Mesendoderm (in vitro differentiated cells): Measurements from ENCODE around the gene MFSD8. TPM values are rescaled to one million over a fixed set of nuclear protein-coding genes. Genes with fewer than 3 reads are reported as not detected.
"Not testable (repeated sequence)": the region's sequence is repeated elsewhere in the genome, so short reads cannot be mapped to it uniquely, and the experiment has no call there.

ENCODE experiments used
- DNase-seq: peaks from one replicate; pipeline ENCODE4 v3.0.0; 2013
- H2AK5ac ChIP-seq: 2 replicates; pipeline ENCODE4 v1.6.1; 2013; ENCODE audit warnings: low read length, inconsistent platforms
- H2BK120ac ChIP-seq: 2 replicates; pipeline ENCODE4 v1.6.1; 2013; ENCODE audit warnings: low read depth, mild to moderate bottlenecking, low read length, moderate library complexity, mixed read lengths
- H2BK15ac ChIP-seq: replicated peaks from 2 replicates; pipeline ENCODE4 v1.6.1; 2013; ENCODE audit warnings: low read depth, mild to moderate bottlenecking, moderate library complexity
- H2BK5ac ChIP-seq: 2 replicates; pipeline ENCODE4 v1.6.1; 2013; ENCODE audit warnings: low read length, inconsistent platforms
- H3K18ac ChIP-seq: 2 replicates; pipeline ENCODE4 v1.6.1; 2013; ENCODE audit warnings: mild to moderate bottlenecking, low read length, mixed read lengths
- H3K23ac ChIP-seq: one replicate; pipeline ENCODE4 v1.6.1; 2013; ENCODE audit warnings: low read length
- H3K27ac ChIP-seq: 2 replicates; pipeline ENCODE4 v1.5.1; 2013; ENCODE audit warnings: low read depth, mild to moderate bottlenecking, inconsistent platforms, low read length, moderate library complexity
- H3K27me3 ChIP-seq: 2 replicates; pipeline ENCODE4 v1.6.1; 2013; ENCODE audit warnings: low read length, control low read depth, mild to moderate bottlenecking, inconsistent platforms; ENCODE audit not compliant: insufficient read depth, poor library complexity
- H3K36me3 ChIP-seq: 2 replicates; pipeline ENCODE4 v1.6.1; 2013; ENCODE audit warnings: low read length, inconsistent platforms; ENCODE audit not compliant: control insufficient read depth, insufficient read depth
- H3K4ac ChIP-seq: one replicate; pipeline ENCODE4 v1.6.1; 2013; ENCODE audit warnings: low read depth, mild to moderate bottlenecking, low read length, moderate library complexity
- H3K4me1 ChIP-seq: 2 replicates; pipeline ENCODE4 v1.6.1; 2013; ENCODE audit warnings: low read depth, low read length, inconsistent platforms; ENCODE audit not compliant: control insufficient read depth
- H3K4me2 ChIP-seq: 2 replicates; pipeline ENCODE4 v1.6.1; 2013; ENCODE audit warnings: low read length
- H3K4me3 ChIP-seq: 2 replicates; pipeline ENCODE4 v1.5.1; 2013; ENCODE audit warnings: mild to moderate bottlenecking, low read length
- H3K56ac ChIP-seq: one replicate; pipeline ENCODE4 v1.6.1; 2013; ENCODE audit warnings: low read length
- H3K79me1 ChIP-seq: 2 replicates; pipeline ENCODE4 v1.6.1; 2013; ENCODE audit warnings: low read length, inconsistent platforms
- H3K79me2 ChIP-seq: 2 replicates; pipeline ENCODE4 v1.6.1; 2013; ENCODE audit warnings: mild to moderate bottlenecking, low read length; ENCODE audit not compliant: control insufficient read depth, insufficient read depth
- H3K9ac ChIP-seq: 2 replicates; pipeline ENCODE4 v1.6.1; 2013; ENCODE audit warnings: low read length, inconsistent platforms
- H4K5ac ChIP-seq: one replicate; pipeline ENCODE4 v1.6.1; 2013; ENCODE audit warnings: low read length
- H4K8ac ChIP-seq: one replicate; pipeline ENCODE4 v1.6.1; 2013; ENCODE audit warnings: low read depth, mild to moderate bottlenecking, control low read depth, low read length, moderate library complexity
- WGBS: extraction: QIAGEN DNeasy Blood & Tissue Kit; methylation state at CpG from one replicate; pipeline ENCODE4 v1.1.7; 2013; ENCODE audit warnings: low lambda C conversion rate, missing lambda C conversion rate; ENCODE audit not compliant: insufficient coverage; ENCODE audit errors: extremely low coverage; 5-methylcytosine and 5-hydroxymethylcytosine counted together
- polyA plus RNA-seq, 2 experiments: library from polyadenylated mRNA; stranded (reverse); fragments of 200-250 nt; gene quantifications; one replicate each; pipeline ENCODE4 v1.2.3, GENCODE V29; 2013

MFSD8 gene
- 9.3 TPM for polyA plus RNA-seq (2013, experiment 1 of 2)
- polyA plus RNA-seq (2013, experiment 2 of 2): 10.2 TPM

GRCh38 chr4:127965062-127965802 lies at the start of gene MFSD8, which contains the start of gene ABHD18:
TSS of gene MFSD8 (minus strand) at chr4:127965173. CDS start at chr4:127965133, 40 bp downstream.
TSS of gene ABHD18 (plus strand) at chr4:127965406. CDS start at chr4:127982956, 17,550 bp downstream.
- Histone ChIP-seq H2AK5ac (no peak within 1 kb of the TSS), H3K9ac (peak within 1 kb of the TSS; percentile 96), H3K79me2 (peaks cover 4% of the 10 kb centered on the region), H4K5ac (no peak within 1 kb of the TSS), H3K27ac (peak within 1 kb of the TSS; percentile 85), H3K23ac (no peak within 1 kb of the TSS), H4K8ac (no peak within 1 kb of the TSS), H3K27me3 (no peaks in the 10 kb centered on the region), H2BK15ac (no peak within 1 kb of the TSS), H3K18ac (peak within 1 kb of the TSS; percentile 51), H3K56ac (peak within 1 kb of the TSS; percentile 97), H2BK5ac (peak within 1 kb of the TSS; percentile 47), H3K4me3 (peak within 1 kb of the TSS; percentile 93), H3K4ac (peak within 1 kb of the TSS; percentile 26), H2BK120ac (no peak within 1 kb of the TSS), H3K36me3 (no peaks in the 10 kb centered on the region), H3K4me1 (no peaks in the 10 kb centered on the region), H3K4me2 (peak within 1 kb of the TSS; percentile 79), H3K79me1 (peaks cover 4% of the 10 kb centered on the region)
- WGBS: no CpG with 5 or more reads among the region's 69 CpGs
- DNase-seq: peak; percentile 99

- WGBS: no CpG with 5 or more reads among the region's 3 CpGs
Measured at GRCh38 chr4:128009428-128009827, 44.5 kb upstream of the MFSD8 start.

GRCh38 chr4:128006592-128006991 lies 41.6 kb upstream of the MFSD8 start:
- no peak overlapping the region for H2AK5ac ChIP-seq
- no peaks in the 10 kb centered on the region for H3K36me3 ChIP-seq
- H3K18ac ChIP-seq: no peak overlapping the region
- no peak overlapping the region for H3K4ac ChIP-seq
- H3K79me2 ChIP-seq: no peaks in the 10 kb centered on the region
- no peaks in the 10 kb centered on the region for H3K27me3 ChIP-seq
- no peak overlapping the region for H3K56ac ChIP-seq
- H4K8ac ChIP-seq: no peak overlapping the region
- no peak overlapping the region for H2BK5ac ChIP-seq
- H3K4me3 ChIP-seq: no peak overlapping the region
- no peak overlapping the region for H3K4me2 ChIP-seq
- WGBS: 100% methylated on average over 1 of the region's 5 CpGs
- DNase-seq: no peak
- no peak overlapping the region for H4K5ac ChIP-seq
- no peak overlapping the region for H3K23ac ChIP-seq
- H2BK120ac ChIP-seq: no peak overlapping the region
- H2BK15ac ChIP-seq: no peak overlapping the region
- no peak overlapping the region for H3K9ac ChIP-seq
- no peaks in the 10 kb centered on the region for H3K4me1 ChIP-seq
- H3K79me1 ChIP-seq: no peaks in the 10 kb centered on the region
- no peak overlapping the region for H3K27ac ChIP-seq

More at GRCh38 chr4:128009428-128009827, 44.5 kb upstream of the MFSD8 start:
- H3K79me2 ChIP-seq: no peaks in the 10 kb centered on the region
- H2BK5ac ChIP-seq: no peak overlapping the region
- H3K4ac ChIP-seq: no peak overlapping the region
- no peak overlapping the region for H2BK15ac ChIP-seq
- H3K4me3 ChIP-seq: no peak overlapping the region
- H3K4me2 ChIP-seq: no peak overlapping the region
- no peak overlapping the region for H4K8ac ChIP-seq
- no peak overlapping the region for H3K27ac ChIP-seq
- H3K23ac ChIP-seq: no peak overlapping the region
- H3K79me1 ChIP-seq: no peaks in the 10 kb centered on the region
- DNase-seq: no peak
- no peaks in the 10 kb centered on the region for H3K27me3 ChIP-seq
- H3K56ac ChIP-seq: no peak overlapping the region
- H3K9ac ChIP-seq: no peak overlapping the region
- H4K5ac ChIP-seq: no peak overlapping the region
- no peaks in the 10 kb centered on the region for H3K4me1 ChIP-seq
- H3K18ac ChIP-seq: no peak overlapping the region
- no peaks in the 10 kb centered on the region for H3K36me3 ChIP-seq
- H2AK5ac ChIP-seq: no peak overlapping the region
- H2BK120ac ChIP-seq: no peak overlapping the region

GRCh38 chr4:127997534-127998388 lies 32.8 kb upstream of the MFSD8 start:
- Histone ChIP-seq H3K36me3 (no peaks in the 10 kb centered on the region), H4K5ac (no peak overlapping the region), H3K27me3 (no peaks in the 10 kb centered on the region), H3K9ac (no peak overlapping the region), H2BK120ac (no peak overlapping the region), H3K79me1 (no peaks in the 10 kb centered on the region), H3K4ac (no peak overlapping the region), H3K56ac (no peak overlapping the region), H2AK5ac (no peak overlapping the region), H3K23ac (no peak overlapping the region), H2BK5ac (no peak overlapping the region), H4K8ac (no peak overlapping the region), H3K27ac (no peak overlapping the region), H3K4me2 (no peak overlapping the region), H3K18ac (no peak overlapping the region), H3K79me2 (no peaks in the 10 kb centered on the region), H3K4me3 (no peak overlapping the region), H2BK15ac (no peak overlapping the region), H3K4me1 (no peaks in the 10 kb centered on the region)
- peak; percentile 35 for DNase-seq
- 100% methylated on average over 1 of the region's 8 CpGs for WGBS

DNA sequence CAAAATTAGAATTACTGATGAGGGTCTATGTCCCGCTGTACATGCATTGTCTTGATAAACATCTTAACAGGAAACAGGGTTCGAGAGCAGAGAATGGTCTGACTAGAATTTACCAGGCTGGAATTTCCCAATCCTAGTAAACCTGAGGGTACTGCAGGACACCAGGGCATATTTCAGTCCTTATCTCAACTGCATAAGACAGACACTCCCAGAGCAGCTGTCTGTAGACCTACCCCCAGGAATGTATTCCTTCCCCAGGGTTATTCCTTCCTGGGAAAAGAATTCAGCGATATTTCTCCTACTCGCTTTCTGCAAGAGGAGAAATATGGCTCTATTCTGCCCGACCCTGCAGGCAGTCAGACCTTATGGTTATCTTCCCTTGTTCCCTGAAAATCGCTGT lies 31.5 kb upstream of the MFSD8 start:
- not testable (repeated sequence) for H2AK5ac ChIP-seq, H2BK120ac ChIP-seq, H4K5ac ChIP-seq, H3K56ac ChIP-seq, H3K9ac ChIP-seq, H3K18ac ChIP-seq, H3K4me2 ChIP-seq, H3K4me3 ChIP-seq, H3K27ac ChIP-seq, H3K27me3 ChIP-seq, H2BK15ac ChIP-seq, H4K8ac ChIP-seq, H3K23ac ChIP-seq, H3K4me1 ChIP-seq, H3K4ac ChIP-seq, H3K36me3 ChIP-seq, H3K79me1 ChIP-seq, H3K79me2 ChIP-seq, H2BK5ac ChIP-seq
- WGBS: no CpG with 5 or more reads among the region's 6 CpGs
- peak; percentile 14 for DNase-seq
